ENCODE data around the gene PDE7B. TPM values are rescaled to one million over a fixed set of nuclear protein-coding genes. Genes with fewer than 3 reads are reported as not detected.

The PDE7B gene
- total and polyA plus RNA-seq, 7 donors = 1.9 to 4.6 (median 2.7) TPM

GRCh38 chr6:136073216-136073615 is 221.7 kb downstream of the PDE7B start:
- no peaks in the 10 kb centered on the region for H3K27me3 ChIP-seq (ENCODE audit: insufficient read depth in 3 of 3, low read length in 2 of 3)
- TF ChIP-seq CTCF (IDR thresholded peaks at IDR 0.05) = no peak
- WGBS, 3 donors = 71 to 73% (median 71%) methylated on average over 5 of the region's 5 CpGs
- H3K27ac ChIP-seq = no peak overlapping the region
- intact Hi-C loops (cut with DNase I) = no loop called here
- peaks cover 9% of the 10 kb centered on the region for H3K4me1 ChIP-seq
- H3K9me3 ChIP-seq = peaks cover 4% of the 10 kb centered on the region
- DNase-seq (no peak), ATAC-seq (no peak)
- no peaks in the 10 kb centered on the region for H3K36me3 ChIP-seq (ENCODE audit: insufficient read depth in 1 of 2, low read depth in 1 of 2)
- H3K4me3 ChIP-seq = no peak overlapping the region

GRCh38 chr6:136076496-136076895 is 225.0 kb downstream of the PDE7B start:
- intact Hi-C loops (cut with DNase I) = no loop called here
- Histone ChIP-seq H3K36me3 (ENCODE audit: insufficient read depth in 1 of 2, low read depth in 1 of 2) (no peaks in the 10 kb centered on the region), H3K27me3 (ENCODE audit: insufficient read depth in 3 of 3, low read length in 2 of 3) (no peaks in the 10 kb centered on the region), H3K9me3 (peaks cover 4% of the 10 kb centered on the region), H3K4me3 (no peak overlapping the region), H3K27ac (no peak overlapping the region), H3K4me1 (peaks cover 12% of the 10 kb centered on the region)
- TF ChIP-seq CTCF (IDR thresholded peaks at IDR 0.05) = no peak
- WGBS, 3 donors = 84 to 87% (median 84%) methylated on average over 3 of the region's 3 CpGs
- no peak for ATAC-seq
- no peak for DNase-seq

GRCh38 chr6:136077834-136078576 is 226.5 kb downstream of the PDE7B start:
- Histone ChIP-seq H3K27ac (peak overlapping the region; percentile 27), H3K27me3 (ENCODE audit: insufficient read depth in 3 of 3, low read length in 2 of 3) (no peaks in the 10 kb centered on the region), H3K36me3 (ENCODE audit: insufficient read depth in 1 of 2, low read depth in 1 of 2) (no peaks in the 10 kb centered on the region), H3K9me3 (peaks cover 4% of the 10 kb centered on the region), H3K4me1 (peaks cover 12% of the 10 kb centered on the region), H3K4me3 (no peak overlapping the region)
- intact Hi-C loops (cut with DNase I) = no loop called here
- DNase-seq (peak in 1 of 2 donors; percentile 54), ATAC-seq (peak; percentile 72 to 96 (median 94))
- 23 to 34% (median 32%) methylated on average over 5 of the region's 5 CpGs for WGBS, 3 donors
- TF ChIP-seq CTCF (IDR thresholded peaks at IDR 0.05) = no peak

GRCh38 chr6:136079701-136080565 is 228.4 kb downstream of the PDE7B start:
- Histone ChIP-seq H3K9me3 (no peaks in the 10 kb centered on the region), H3K27me3 (ENCODE audit: insufficient read depth in 3 of 3, low read length in 2 of 3) (no peaks in the 10 kb centered on the region), H3K4me1 (peaks cover 12% of the 10 kb centered on the region), H3K4me3 (no peak overlapping the region), H3K27ac (no peak overlapping the region), H3K36me3 (ENCODE audit: insufficient read depth in 1 of 2, low read depth in 1 of 2) (no peaks in the 10 kb centered on the region)
- 70 to 75% (median 73%) methylated on average over 6 of the region's 6 CpGs for WGBS, 3 donors
- intact Hi-C loops (cut with DNase I) = loop anchor here in 1 of 2 donors (1.0 kb wide), 1 partner anchor 41 kb away; no protein-coding TSS in a partner anchor
- ATAC-seq (no peak), DNase-seq (no peak)
- TF ChIP-seq CTCF (IDR thresholded peaks at IDR 0.05) = no peak

Data from psoas muscle (tissue), 8 donors.